GM12864 (cell line): ENCODE results near the gene CD101.

Source experiments
- DNase-seq: peaks from one replicate; pipeline ENCODE4 v3.0.0-alpha.2; 2011; ENCODE audit warnings: low read depth
- H3K4me3 ChIP-seq: 2 replicates; pipeline ENCODE4 v1.5.1; 2011; ENCODE audit warnings: mild to moderate bottlenecking, low read depth, low read length, control low read depth
- TF ChIP-seq, protein P1 (sequence below): IDR thresholded peaks from 2 replicates; pipeline ENCODE4 v1.5.1; 2011; ENCODE audit warnings: low read depth, mild to moderate bottlenecking, moderate library complexity, low read length, control low read depth, inconsistent platforms; ENCODE audit errors: missing control alignments

CD101 gene

DNA sequence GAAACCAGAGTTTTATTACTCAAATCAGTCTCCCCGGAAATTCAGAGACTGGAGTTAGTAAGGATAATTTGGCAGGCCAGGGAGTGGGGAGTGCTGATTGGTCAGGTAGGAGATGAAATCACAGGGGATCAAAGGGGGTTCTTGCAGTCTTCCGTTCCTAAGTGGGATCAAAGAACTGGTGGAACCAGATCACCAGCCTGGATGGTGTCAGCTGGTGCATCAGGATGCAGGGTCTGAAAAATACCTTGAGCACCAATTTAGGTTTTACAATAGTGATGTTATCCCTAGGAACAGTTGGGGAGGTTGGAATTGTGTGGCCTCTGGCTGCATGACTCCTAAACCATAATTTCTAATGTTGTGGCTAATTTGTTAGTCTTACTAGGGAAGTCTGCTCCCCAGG is 1.4 kb upstream of the CD101 start:
- no peak overlapping the region for H3K4me3 ChIP-seq
- DNase-seq, result no peak
- TF ChIP-seq, protein P1, sequence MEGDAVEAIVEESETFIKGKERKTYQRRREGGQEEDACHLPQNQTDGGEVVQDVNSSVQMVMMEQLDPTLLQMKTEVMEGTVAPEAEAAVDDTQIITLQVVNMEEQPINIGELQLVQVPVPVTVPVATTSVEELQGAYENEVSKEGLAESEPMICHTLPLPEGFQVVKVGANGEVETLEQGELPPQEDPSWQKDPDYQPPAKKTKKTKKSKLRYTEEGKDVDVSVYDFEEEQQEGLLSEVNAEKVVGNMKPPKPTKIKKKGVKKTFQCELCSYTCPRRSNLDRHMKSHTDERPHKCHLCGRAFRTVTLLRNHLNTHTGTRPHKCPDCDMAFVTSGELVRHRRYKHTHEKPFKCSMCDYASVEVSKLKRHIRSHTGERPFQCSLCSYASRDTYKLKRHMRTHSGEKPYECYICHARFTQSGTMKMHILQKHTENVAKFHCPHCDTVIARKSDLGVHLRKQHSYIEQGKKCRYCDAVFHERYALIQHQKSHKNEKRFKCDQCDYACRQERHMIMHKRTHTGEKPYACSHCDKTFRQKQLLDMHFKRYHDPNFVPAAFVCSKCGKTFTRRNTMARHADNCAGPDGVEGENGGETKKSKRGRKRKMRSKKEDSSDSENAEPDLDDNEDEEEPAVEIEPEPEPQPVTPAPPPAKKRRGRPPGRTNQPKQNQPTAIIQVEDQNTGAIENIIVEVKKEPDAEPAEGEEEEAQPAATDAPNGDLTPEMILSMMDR, result no peak

DNA sequence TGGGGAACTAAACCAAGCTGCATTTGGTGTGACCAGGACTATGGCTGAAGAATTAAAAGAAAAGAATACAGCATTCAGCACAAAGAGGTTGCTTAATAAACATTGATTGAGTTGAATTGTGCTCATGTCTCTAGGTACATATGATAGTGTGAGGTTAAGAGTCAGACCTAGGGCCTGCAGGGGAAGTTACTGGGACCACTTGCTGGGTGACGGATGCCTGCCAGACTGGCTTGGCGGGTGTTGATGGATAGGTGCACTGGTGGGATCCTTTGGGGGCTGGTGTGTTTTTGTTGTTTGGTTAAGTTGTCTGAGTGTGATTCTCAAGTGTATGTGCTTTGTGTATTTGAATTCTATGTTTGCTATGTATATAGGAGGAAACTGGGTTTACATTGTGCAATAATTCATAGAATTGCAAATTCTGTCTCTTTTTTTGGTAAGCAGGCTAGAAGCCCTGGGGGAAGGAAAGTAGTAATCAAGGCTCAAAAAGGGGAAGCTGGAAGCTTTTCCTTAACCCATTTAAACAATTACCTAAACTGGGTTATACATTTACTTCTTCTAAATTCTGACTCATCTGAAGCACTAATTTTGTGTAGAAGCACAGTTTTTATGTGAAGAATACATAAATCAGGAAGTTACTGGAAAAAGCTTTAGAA is 1.8 kb downstream of the CD101 start:
- H3K4me3 ChIP-seq, result no peak overlapping the region
- no peak for DNase-seq
- TF ChIP-seq, protein P1, result no peak

DNA sequence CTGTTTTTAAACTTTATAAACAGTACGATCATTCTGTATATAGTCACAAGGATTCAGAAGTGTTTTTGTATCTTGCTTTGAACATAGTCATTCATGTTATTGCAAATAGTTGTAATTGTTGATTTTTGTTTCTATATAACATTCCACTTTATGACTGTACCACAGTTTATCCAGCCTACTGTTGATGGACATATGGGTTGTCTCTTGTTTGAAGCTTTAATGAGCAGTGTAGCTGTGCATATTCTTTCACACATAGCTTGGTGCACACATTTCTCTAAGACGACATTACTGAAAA is 6.1 kb downstream of the CD101 start:
- no peak for DNase-seq
- H3K4me3 ChIP-seq, result no peak overlapping the region

DNA sequence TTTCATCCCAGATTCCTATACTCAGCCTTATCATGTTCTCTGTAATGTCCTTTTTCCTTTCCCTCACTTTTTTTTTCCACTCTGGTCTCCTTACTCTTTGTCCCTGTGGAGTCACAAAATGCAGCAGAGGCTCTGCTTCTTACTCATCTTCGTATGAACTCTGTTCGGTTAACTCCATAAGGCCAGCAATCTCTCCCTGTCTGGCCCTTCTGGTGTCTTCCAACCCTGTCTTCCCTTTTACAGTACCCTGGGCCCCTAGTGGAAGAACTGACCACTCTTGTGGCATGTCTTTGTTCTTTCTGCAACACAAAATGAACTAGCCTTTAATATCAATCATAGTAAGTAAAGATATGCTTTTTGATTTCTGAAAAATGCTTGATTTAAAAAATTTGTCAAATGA is 7.1 kb downstream of the CD101 start:
- TF ChIP-seq, protein P1, result peak; percentile 4
- H3K4me3 ChIP-seq, result no peak overlapping the region
- DNase-seq, result no peak

More for the DNA sequence above, 6.1 kb downstream of the CD101 start:
- TF ChIP-seq, protein P1, result no peak

DNA sequence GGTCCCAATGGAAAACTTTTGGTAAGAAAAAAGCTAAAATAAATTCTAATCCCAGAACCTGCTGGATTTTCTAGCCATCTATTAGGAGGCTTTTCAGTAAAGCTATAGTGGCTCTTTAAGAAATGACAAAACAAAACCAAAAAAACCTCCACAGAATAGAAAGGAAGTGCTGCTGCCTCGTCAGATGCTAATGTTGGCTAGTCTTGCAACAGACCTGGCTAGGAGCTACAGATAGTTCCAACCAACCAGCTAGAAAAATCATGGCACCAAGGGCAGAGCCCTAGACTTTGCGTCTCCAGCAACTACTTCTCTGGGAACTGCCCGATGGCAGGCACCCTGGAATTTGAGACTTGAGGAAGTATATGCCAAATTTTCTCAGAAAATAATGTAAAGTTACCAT is 7.6 kb downstream of the CD101 start:
- DNase-seq, result no peak
- no peak overlapping the region for H3K4me3 ChIP-seq
- TF ChIP-seq, protein P1, result no peak

DNA sequence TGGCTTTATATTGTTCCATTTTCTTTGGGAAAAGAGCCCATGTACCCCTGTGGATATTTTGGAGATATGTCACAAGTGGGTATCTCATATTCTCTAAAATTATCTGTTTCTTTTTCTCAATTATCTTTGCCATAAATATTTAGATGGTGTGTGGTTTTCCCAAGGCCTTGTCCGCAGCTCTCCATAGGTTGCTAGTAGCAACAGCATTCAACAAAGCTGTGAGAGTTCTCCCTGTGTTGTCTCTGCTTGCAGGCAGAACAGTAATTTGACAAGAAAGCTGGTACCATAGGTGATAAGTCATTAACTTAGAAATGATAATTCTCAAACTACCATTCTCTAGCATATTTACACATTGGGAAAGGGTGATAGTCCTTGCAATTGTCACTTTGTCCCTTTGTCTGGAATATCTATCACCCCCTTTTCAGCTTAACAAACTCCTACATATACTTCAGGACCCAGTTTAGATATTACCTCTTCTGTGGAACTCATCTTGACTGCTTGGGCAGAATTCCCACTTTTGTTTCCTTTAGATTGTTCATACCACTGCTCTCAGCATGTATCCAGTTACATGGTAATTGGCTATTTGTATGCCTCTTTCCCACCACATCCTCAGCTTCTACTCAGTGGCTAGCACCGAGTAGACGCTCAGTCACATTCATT is 8.9 kb downstream of the CD101 start:
- TF ChIP-seq, protein P1, result no peak
- no peak overlapping the region for H3K4me3 ChIP-seq
- no peak for DNase-seq

DNA sequence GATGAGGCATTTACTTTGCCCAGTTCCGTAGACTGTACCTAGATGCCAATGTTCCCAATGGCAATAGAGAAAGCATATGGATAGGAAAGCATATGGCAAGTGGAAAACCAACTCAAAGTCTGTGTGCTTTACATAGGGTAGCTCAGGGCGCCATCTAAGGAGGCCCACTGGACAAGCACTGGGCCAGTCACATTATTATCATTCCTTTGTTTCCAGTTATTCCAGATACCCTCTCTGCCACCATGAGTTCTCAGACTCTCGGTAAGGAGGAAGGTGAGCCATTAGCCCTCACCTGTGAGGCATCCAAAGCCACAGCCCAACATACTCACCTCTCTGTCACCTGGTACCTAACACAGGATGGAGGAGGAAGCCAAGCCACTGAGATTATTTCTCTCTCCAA is 9.8 kb downstream of the CD101 start:
- TF ChIP-seq, protein P1, result no peak
- no peak for DNase-seq
- H3K4me3 ChIP-seq, result no peak overlapping the region
